ENCODE data around the gene PRPH2.

- no peak for TF ChIP-seq CTCF (IDR thresholded peaks at IDR 0.05)
- TF ChIP-seq ZFX (IDR thresholded peaks at IDR 0.05; ENCODE audit: borderline replicate concordance), result no peak
Measured at GRCh38 chr6:42690872-42691271, 31.5 kb downstream of the PRPH2 start.
